HG03558 (cell line): ENCODE results near the gene RBMS1.

ENCODE experiments used
- ATAC-seq: cut with Tn5 transposase; IDR thresholded peaks from one replicate; pipeline ENCODE4 v1.9.1; 2021; ENCODE audit warnings: moderate number of reproducible peaks; ENCODE audit not compliant: unreplicated experiment; ENCODE audit errors: extremely low read depth

Gene RBMS1, protein sequence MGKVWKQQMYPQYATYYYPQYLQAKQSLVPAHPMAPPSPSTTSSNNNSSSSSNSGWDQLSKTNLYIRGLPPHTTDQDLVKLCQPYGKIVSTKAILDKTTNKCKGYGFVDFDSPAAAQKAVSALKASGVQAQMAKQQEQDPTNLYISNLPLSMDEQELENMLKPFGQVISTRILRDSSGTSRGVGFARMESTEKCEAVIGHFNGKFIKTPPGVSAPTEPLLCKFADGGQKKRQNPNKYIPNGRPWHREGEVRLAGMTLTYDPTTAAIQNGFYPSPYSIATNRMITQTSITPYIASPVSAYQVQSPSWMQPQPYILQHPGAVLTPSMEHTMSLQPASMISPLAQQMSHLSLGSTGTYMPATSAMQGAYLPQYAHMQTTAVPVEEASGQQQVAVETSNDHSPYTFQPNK

GRCh38 chr2:160493227-160494028 is at the start of gene RBMS1:
TSS of gene RBMS1 (minus strand) at chr2:160493807. CDS start at chr2:160493363, 444 bp downstream.
- no peak for ATAC-seq

DNA sequence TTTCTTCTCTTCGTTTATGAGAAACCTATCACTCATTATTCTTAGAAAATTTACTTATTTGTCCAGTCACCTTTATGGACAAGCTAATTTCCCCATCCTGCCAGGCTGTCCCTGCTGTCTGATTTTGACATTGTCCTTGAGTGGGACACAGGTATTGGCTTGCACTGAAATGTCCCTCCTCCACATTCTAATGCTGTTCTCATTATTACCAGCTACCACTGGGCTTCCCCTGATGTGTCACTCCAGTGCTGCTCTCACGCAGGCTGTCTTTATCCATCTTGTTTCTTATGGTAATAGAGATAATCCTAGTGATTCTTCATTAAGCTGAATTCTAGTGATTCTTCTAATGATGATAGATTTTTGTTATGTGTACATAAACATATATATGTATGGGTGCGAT is 48.1 kb upstream of the RBMS1 start:
- ATAC-seq = no peak

- no peak for ATAC-seq
These were observed 45.1 kb upstream of the RBMS1 start for GRCh38 chr2:160538559-160539355.

GRCh38 chr2:160538115-160538514 is 44.5 kb upstream of the RBMS1 start:
- no peak for ATAC-seq

DNA sequence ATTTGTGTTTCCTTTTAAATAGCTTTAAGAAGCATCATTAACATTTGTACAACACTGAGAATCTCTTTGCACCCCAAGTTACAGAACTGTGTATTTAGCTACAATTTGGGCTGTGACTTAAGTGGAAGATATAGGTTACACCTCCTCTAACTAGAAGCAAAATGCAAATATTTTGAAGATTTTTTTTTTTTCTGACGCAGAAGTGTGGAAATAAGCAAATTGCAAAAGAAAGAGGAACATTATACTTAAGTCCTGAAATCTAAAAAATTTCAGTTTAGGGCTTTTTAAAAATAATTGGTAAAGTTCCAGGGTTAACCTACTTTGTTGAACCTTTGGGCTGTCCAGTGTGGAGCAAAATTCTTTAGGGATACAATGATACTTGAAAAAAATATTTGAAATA is 41.4 kb upstream of the RBMS1 start:
- no peak for ATAC-seq

GRCh38 chr2:160534249-160534648 is 40.6 kb upstream of the RBMS1 start:
- ATAC-seq = no peak

DNA sequence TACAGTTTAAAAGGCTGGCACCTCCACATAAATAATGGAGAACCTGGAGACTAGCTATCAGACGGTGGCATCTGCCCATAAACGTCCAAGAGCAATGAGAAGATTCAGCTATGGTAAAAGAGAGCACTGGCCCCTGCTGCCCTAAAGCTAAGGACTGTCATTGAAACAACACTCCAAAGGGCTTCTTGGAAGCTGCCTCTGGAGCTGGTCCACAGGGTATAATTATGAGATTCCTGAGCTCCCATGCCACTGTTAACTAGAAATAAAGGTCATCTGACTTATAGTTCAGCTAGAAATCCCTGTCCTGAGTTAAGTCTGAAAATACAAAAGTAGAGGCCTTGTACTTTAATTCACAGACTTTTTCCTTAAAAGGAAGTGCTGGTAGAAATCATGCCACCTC is 39.9 kb upstream of the RBMS1 start:
- ATAC-seq = no peak

DNA sequence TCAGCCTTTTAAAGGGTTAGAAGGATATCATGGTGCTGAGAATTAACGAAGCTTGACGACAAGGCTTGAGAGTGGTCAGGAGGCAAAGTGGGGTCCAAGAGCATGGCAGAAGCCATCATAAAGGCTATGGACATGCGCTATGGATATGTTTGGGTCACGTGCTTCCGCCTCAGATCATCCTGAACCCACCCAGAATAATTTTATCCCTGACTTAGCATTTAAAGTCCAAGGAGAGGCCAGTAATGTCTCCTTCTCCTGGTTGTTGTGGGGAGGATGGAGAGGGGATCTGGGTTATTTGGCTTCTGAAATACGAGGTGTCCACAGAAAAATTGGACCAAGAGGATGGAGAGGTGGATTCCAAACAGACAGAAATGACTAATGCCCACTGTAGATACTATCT is 38.8 kb upstream of the RBMS1 start:
- ATAC-seq = no peak

DNA sequence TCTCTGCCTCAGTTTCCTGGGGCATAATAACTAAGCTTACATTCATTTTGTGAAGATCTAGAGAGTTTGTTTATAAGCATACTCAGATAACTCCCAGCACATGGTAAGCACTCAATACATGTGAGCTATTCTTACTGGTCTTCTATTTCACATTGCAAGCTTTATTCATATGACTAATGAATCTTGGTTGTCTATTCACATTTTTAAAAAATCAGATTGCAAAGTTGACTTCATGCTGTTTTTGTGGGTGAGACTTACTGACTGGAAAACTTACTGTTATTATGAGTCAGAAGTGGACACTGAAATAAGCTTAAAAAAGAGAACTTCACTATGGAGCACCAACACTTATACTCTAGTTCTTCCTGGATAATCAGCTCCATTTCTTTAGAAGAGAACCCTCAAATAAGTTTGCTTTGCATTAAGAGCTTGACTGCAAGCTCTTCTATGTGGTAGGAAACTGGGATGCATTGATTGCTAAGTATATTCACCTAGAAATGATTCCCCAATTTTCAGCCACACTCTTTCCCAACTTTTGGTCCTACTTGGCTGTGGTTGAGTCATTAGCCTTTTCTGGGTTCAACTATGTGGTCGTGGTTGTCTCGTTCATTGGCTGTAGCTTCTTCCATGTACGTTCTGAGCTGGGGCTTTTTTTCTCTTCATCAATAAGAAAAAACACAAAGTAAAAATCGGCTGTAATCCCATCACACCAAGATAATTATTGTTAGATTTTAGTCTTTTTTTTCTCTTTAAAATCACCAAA is 29.5 kb upstream of the RBMS1 start:
- no peak for ATAC-seq

GRCh38 chr2:160517731-160518130 is 24.1 kb upstream of the RBMS1 start:
- ATAC-seq = no peak

DNA sequence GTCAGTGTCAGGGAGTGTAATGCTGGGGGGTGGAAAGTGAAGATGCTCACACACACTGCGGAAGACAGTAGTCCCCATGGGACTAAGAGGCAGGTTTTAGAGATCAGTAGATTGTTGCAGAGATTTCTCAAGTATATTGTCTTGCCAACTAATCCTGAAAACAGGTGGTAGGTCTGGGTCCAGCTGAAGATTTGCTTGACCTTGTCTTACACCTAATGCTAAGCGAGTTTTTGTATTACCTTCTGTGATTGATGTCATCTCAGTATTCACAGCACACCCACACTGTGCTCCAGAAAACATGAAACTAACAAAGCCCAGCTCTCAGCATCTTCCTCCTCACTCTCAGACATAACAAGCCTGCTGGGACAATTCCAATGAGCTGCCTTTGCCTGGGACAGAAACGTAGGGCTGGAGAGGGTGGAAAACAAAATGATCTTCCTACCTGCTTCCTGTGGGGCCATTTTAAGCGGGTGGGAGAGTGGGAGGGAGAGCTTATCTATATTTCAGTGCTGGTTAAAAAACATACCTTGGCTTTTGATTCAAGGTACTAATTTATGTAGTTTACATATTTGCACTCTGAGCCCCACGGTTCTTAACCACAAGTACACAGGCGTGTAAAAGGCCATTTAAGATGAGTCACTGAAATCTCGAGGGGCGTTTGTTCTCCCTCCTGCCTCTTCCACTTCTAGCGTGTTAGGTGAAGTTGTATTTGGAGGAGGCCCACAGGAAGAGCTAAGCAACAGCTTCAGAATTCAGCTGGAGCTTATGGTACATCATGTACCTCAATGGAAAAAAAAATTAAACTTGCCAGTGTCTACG is 23.1 kb upstream of the RBMS1 start:
- no peak for ATAC-seq

DNA sequence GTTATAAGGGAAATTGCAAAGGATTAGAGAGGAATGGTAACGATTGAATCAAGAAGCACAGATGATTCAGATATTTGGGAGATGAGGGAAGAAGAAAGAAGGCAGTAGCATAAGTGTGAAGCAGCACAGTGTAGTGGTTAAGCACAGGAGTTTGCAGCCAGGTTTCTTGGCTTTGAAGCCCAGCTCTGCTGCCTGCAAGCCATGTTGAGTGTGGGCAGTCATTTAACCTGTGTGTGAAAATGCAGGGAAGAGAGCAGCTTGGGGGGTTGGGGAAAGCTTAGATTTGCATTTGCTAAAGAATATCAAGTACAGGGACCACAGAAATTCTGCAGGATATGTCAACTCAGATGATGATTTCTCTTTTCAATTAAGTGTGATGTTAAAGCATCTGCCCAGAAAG is 21.5 kb upstream of the RBMS1 start:
- no peak for ATAC-seq

- ATAC-seq = no peak
These were observed 19.5 kb upstream of the RBMS1 start for GRCh38 chr2:160513120-160513519.

DNA sequence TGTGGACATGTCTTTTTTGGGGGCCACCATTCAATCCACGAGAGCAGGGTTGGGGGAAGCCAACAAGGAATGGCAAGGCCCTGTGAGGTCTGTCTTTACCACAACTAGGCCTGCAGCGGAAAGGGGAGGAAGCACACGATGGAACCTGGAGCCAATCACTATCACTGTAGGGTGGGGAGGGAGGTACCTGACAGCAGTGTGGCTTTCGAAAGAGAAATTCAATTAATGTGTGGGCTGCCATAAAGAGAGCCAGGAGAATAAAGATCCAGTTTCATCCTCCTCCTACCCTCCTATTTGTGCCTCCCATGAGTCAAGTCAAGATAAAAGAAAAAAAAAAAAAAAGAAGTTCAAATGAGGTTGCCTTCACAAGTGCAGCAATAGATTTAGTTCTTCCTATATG is 18.9 kb upstream of the RBMS1 start:
- ATAC-seq = no peak

GRCh38 chr2:160510617-160511016 is 17.0 kb upstream of the RBMS1 start:
- ATAC-seq = no peak

GRCh38 chr2:160509016-160509415 is 15.4 kb upstream of the RBMS1 start:
- ATAC-seq = no peak

DNA sequence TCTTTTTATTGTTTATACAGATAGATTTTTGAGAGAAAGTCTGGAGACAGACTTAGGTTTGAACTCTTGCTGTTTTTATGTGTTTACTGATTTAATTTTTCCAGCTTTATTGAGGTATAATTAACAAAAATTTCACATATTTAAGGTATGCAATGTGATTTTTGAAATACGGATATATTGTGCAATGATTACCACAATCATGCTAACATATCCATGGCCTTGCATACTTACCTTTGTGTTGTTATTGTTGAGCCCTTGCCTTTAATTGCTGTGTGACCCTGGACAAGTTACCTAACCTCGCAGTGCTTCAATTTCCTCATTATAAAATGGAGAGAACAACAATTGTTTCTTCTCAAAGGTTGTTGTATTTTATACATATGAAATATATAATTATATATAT is 13.9 kb upstream of the RBMS1 start:
- no peak for ATAC-seq

DNA sequence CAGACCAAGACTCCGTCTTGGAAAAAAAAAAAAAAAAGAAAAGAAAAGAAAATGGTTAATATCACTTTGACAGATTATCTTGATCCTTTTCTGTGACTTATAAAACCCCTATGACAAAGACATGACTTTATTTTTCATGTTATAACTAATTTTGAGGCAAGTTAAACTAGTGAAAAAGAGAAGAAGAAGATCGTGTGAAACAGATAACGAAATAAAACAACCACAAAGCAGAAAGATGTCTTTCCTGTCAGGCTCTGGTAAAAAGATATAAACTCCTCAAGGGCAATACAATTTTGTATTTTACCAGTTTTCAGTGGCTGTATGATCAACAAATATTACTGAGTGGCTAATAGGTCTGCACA is 13.4 kb upstream of the RBMS1 start:
- no peak for ATAC-seq

DNA sequence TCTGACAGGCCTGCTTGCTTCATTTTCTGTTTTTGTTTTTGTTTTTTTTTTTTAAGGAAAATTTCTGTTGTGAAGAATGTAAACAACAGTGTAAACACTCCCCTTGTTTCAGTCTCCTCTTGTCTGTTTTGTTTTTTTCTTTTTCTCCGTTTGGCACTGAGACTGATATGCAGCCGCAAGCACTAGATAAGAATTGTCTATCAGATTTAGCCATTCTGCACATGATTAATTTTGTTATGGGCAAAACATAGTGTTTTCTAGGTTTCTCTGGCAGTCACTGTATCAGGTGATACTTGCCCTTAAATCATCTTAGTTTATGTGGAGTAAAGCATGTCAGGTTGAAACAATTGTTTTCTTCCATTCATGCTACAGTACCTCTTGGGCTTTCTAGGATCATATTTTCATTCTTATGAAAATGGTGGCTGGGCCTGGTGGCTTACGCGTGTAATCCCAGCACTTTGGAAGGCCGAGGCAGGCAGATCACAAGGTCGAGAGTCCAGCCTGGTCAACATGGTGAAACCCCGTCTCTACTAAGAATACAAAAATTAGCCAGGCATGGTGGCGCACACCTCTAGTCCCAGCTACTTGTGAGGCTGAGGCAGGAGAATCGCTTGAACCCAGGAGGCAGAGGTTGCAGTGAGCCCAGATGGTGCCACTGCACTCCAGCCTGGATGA is 12.9 kb upstream of the RBMS1 start:
- ATAC-seq = no peak
